Activated naive CD8-positive, alpha-beta T cell treated with anti-CD3 and anti-CD28 coated beads, Interleukin-2, amount 10 ng/mL, durations not matched to agents 7 days and 5 days (primary cell): ENCODE measurements around the gene PLPPR2. TPM values are rescaled to one million over a fixed set of nuclear protein-coding genes. Genes with fewer than 3 reads are reported as not detected.
"Not testable (repeated sequence)": the region's sequence is repeated elsewhere in the genome, so short reads cannot be mapped to it uniquely, and the experiment has no call there.

Experiments
- ATAC-seq: fragments of 150-1000 bp; cut with Tn5 transposase; one replicate; pipeline ENCODE4 v1.10.0; 2021; ENCODE audit warnings: low read depth, moderate library complexity
- POLR2A ChIA-PET: fragments of 350-600 bp; sonication (Branson Sonifier 250); formaldehyde crosslinking; loops from one replicate; lab custom pipeline; 2021; ENCODE audit warnings: antibody characterized with exemption; lab: Charles Lee
- DNase-seq: peaks from one replicate; pipeline ENCODE4 v3.0.0; 2021
- H3K27ac Mint-ChIP-seq: one replicate; pipeline ENCODE4 v1.8.0; 2022; ENCODE audit warnings: mild to moderate bottlenecking, mixed read lengths
- H3K27me3 Mint-ChIP-seq: one replicate; pipeline ENCODE4 v1.8.0; 2022; ENCODE audit warnings: mild to moderate bottlenecking, moderate library complexity, mixed read lengths
- H3K36me3 Mint-ChIP-seq: one replicate; pipeline ENCODE4 v1.8.0; 2021; ENCODE audit warnings: mild to moderate bottlenecking, mixed read lengths
- H3K4me1 Mint-ChIP-seq: one replicate; pipeline ENCODE4 v1.8.0; 2021; ENCODE audit warnings: mixed read lengths
- H3K4me3 Mint-ChIP-seq: one replicate; pipeline ENCODE4 v1.8.0; 2022; ENCODE audit warnings: mild to moderate bottlenecking, moderate library complexity, mixed read lengths
- H3K9me3 Mint-ChIP-seq: one replicate; pipeline ENCODE4 v1.8.0; 2021; ENCODE audit warnings: mixed read lengths
- total RNA-seq, 2 experiments: library from RNA; stranded (reverse); gene quantifications; one replicate each; pipeline ENCODE4 v1.2.3, GENCODE V29; 2021

The PLPPR2 gene
- total RNA-seq, 2 experiments from 2014 or later: 5.5 to 6.3 TPM

GRCh38 chr19:11346104-11346940, 8.9 kb upstream of the PLPPR2 start, which contains the start of the genes CCDC159 and TMEM205:
Gene CCDC159, plus strand, starts transcription at chr19:11346519. Its CDS starts 88 bp downstream, at chr19:11346607.
Gene TMEM205, minus strand, starts transcription at chr19:11346268. Its CDS starts 649 bp downstream, at chr19:11345619.
- Mint-ChIP-seq H3K4me3 (peak within 1 kb of the TSS; percentile 92), H3K9me3 (peaks cover 7% of the 10 kb centered on the region), H3K4me1 (peaks cover 22% of the 10 kb centered on the region), H3K27me3 (no peaks in the 10 kb centered on the region), H3K27ac (peak within 1 kb of the TSS; percentile 90), H3K36me3 (peaks cover 6% of the 10 kb centered on the region)
- peak; percentile 93 for DNase-seq
- POLR2A ChIA-PET: interaction anchor here (0.8 to 2.4 kb wide), 7 partner anchors 9 to 60 kb away, joined by 3 to 23 read pairs (median 5); partner anchors contain the start of gene SWSAP1
- peak; percentile 99 for ATAC-seq

GRCh38 chr19:11347546-11348039, 7.6 kb upstream of the PLPPR2 start:
- H3K36me3 Mint-ChIP-seq: peaks cover 4% of the 10 kb centered on the region
- peak overlapping the region; percentile 32 for H3K27ac Mint-ChIP-seq

GRCh38 chr19:11349171-11349570, 6.1 kb upstream of the PLPPR2 start:
- H3K27ac Mint-ChIP-seq: no peak overlapping the region
- POLR2A ChIA-PET: interaction anchor here (1.2 kb wide), 1 partner anchor 26 kb away, joined by 3 read pairs; no protein-coding TSS in a partner anchor
- peaks cover 1% of the 10 kb centered on the region for H3K27me3 Mint-ChIP-seq

More at GRCh38 chr19:11347546-11348039, 7.6 kb upstream of the PLPPR2 start:
- ATAC-seq (no peak), DNase-seq (no peak)
- POLR2A ChIA-PET: interaction anchor here (1.6 to 2.4 kb wide), 3 partner anchors 15 to 28 kb away, joined by 5 to 23 read pairs (median 13); partner anchors contain the start of gene SWSAP1
- peak overlapping the region; percentile 92 for H3K4me3 Mint-ChIP-seq
- H3K4me1 Mint-ChIP-seq: peaks cover 22% of the 10 kb centered on the region
- no peaks in the 10 kb centered on the region for H3K27me3 Mint-ChIP-seq
- H3K9me3 Mint-ChIP-seq: peaks cover 7% of the 10 kb centered on the region

GRCh38 chr19:11354102-11354501, 1.1 kb upstream of the PLPPR2 start:
- H3K9me3 Mint-ChIP-seq, ATAC-seq, H3K4me3 Mint-ChIP-seq, POLR2A ChIA-PET, H3K27ac Mint-ChIP-seq, H3K4me1 Mint-ChIP-seq, DNase-seq, H3K36me3 Mint-ChIP-seq: not testable (repeated sequence)
- peaks cover 22% of the 10 kb centered on the region for H3K27me3 Mint-ChIP-seq

More at GRCh38 chr19:11349171-11349570, 6.1 kb upstream of the PLPPR2 start:
- ATAC-seq (no peak), DNase-seq (no peak)
- Mint-ChIP-seq H3K9me3 (peaks cover 7% of the 10 kb centered on the region), H3K4me1 (peaks cover 22% of the 10 kb centered on the region), H3K36me3 (peaks cover 4% of the 10 kb centered on the region), H3K4me3 (no peak overlapping the region)

- DNase-seq (no peak), ATAC-seq (no peak)
- peaks cover 2% of the 10 kb centered on the region for H3K36me3 Mint-ChIP-seq
- H3K27ac Mint-ChIP-seq: no peak overlapping the region
- no peaks in the 10 kb centered on the region for H3K9me3 Mint-ChIP-seq
- H3K4me1 Mint-ChIP-seq: peaks cover 5% of the 10 kb centered on the region
- peak overlapping the region; percentile 62 for H3K4me3 Mint-ChIP-seq
- POLR2A ChIA-PET: no interaction called here
- peaks cover 24% of the 10 kb centered on the region for H3K27me3 Mint-ChIP-seq
Observed at GRCh38 chr19:11356074-11356397, 804 bp downstream of the PLPPR2 start.

GRCh38 chr19:11356676-11357550, 1.7 kb downstream of the PLPPR2 start:
- Mint-ChIP-seq H3K4me3 (no peak overlapping the region), H3K36me3 (peaks cover 2% of the 10 kb centered on the region), H3K27me3 (peaks cover 24% of the 10 kb centered on the region), H3K4me1 (peaks cover 7% of the 10 kb centered on the region), H3K27ac (no peak overlapping the region), H3K9me3 (no peaks in the 10 kb centered on the region)
- DNase-seq: no peak
- no peak for ATAC-seq
- POLR2A ChIA-PET: no interaction called here

- Mint-ChIP-seq H3K36me3 (peaks cover 2% of the 10 kb centered on the region), H3K4me1 (peaks cover 7% of the 10 kb centered on the region), H3K4me3 (no peak overlapping the region), H3K27ac (no peak overlapping the region), H3K9me3 (no peaks in the 10 kb centered on the region), H3K27me3 (peaks cover 22% of the 10 kb centered on the region)
- ATAC-seq (no peak), DNase-seq (no peak)
- POLR2A ChIA-PET: no interaction called here
Observed at GRCh38 chr19:11359421-11359820, 4.2 kb downstream of the PLPPR2 start.

GRCh38 chr19:11361037-11361770, 6.0 kb downstream of the PLPPR2 start:
- DNase-seq (no peak), ATAC-seq (no peak)
- POLR2A ChIA-PET: interaction anchor here (1.1 kb wide), 1 partner anchor 37 kb away, joined by 4 read pairs; no protein-coding TSS in a partner anchor
- H3K4me3 Mint-ChIP-seq: no peak overlapping the region
- no peaks in the 10 kb centered on the region for H3K9me3 Mint-ChIP-seq
- H3K27me3 Mint-ChIP-seq: peaks cover 16% of the 10 kb centered on the region
- no peaks in the 10 kb centered on the region for H3K36me3 Mint-ChIP-seq
- no peak overlapping the region for H3K27ac Mint-ChIP-seq
- peaks cover 1% of the 10 kb centered on the region for H3K4me1 Mint-ChIP-seq

- H3K27ac Mint-ChIP-seq: no peak overlapping the region
- H3K4me3 Mint-ChIP-seq: no peak overlapping the region
- no peak for ATAC-seq
- DNase-seq: no peak
- H3K36me3 Mint-ChIP-seq: peaks cover 1% of the 10 kb centered on the region
- H3K4me1 Mint-ChIP-seq: peaks cover 1% of the 10 kb centered on the region
- H3K27me3 Mint-ChIP-seq: peaks cover 10% of the 10 kb centered on the region
- no peaks in the 10 kb centered on the region for H3K9me3 Mint-ChIP-seq
- POLR2A ChIA-PET: interaction anchor here (1.1 kb wide), 1 partner anchor 38 kb away, joined by 4 read pairs; no protein-coding TSS in a partner anchor
Observed at GRCh38 chr19:11361771-11362731, 6.8 kb downstream of the PLPPR2 start.

GRCh38 chr19:11363881-11364280, 8.6 kb downstream of the PLPPR2 start:
- Mint-ChIP-seq H3K27me3 (peaks cover 3% of the 10 kb centered on the region), H3K4me1 (peaks cover 1% of the 10 kb centered on the region), H3K9me3 (no peaks in the 10 kb centered on the region), H3K27ac (no peak overlapping the region), H3K36me3 (peaks cover 1% of the 10 kb centered on the region), H3K4me3 (no peak overlapping the region)
- POLR2A ChIA-PET: interaction anchor here (1.2 kb wide), 1 partner anchor 17 kb away, joined by 3 read pairs; no protein-coding TSS in a partner anchor
- DNase-seq: no peak
- no peak for ATAC-seq

- Mint-ChIP-seq H3K9me3 (no peaks in the 10 kb centered on the region), H3K36me3 (peaks cover 1% of the 10 kb centered on the region), H3K27me3 (no peaks in the 10 kb centered on the region), H3K27ac (no peak overlapping the region), H3K4me3 (no peak overlapping the region), H3K4me1 (peaks cover 1% of the 10 kb centered on the region)
- ATAC-seq: no peak
- POLR2A ChIA-PET: interaction anchor here (0.6 to 1.2 kb wide), 2 partner anchors 13 to 17 kb away, joined by 3 to 4 read pairs; no protein-coding TSS in a partner anchor
- no peak for DNase-seq
Observed at GRCh38 chr19:11364296-11364904, 9.2 kb downstream of the PLPPR2 start.
